Stimulated activated naive CD8-positive, alpha-beta T cell treated with anti-CD3 and anti-CD28 coated beads, Interleukin-15, Interleukin-2, amounts not matched to agents 100 ng/mL and 50 ng/mL, for 24 hours (primary cell): ENCODE measurements around the gene PRSS48.

Source experiments
- H3K27ac Mint-ChIP-seq: one replicate; pipeline ENCODE4 v1.8.0; 2021; ENCODE audit warnings: mild to moderate bottlenecking, mixed read lengths
- H3K27me3 Mint-ChIP-seq: one replicate; pipeline ENCODE4 v1.8.0; 2021; ENCODE audit warnings: mixed read lengths
- H3K36me3 Mint-ChIP-seq: one replicate; pipeline ENCODE4 v1.8.0; 2021; ENCODE audit warnings: low read depth, mixed read lengths
- H3K4me1 Mint-ChIP-seq: one replicate; pipeline ENCODE4 v1.8.0; 2021; ENCODE audit warnings: low read depth, mixed read lengths
- H3K4me3 Mint-ChIP-seq: one replicate; pipeline ENCODE4 v1.8.0; 2021; ENCODE audit warnings: mild to moderate bottlenecking, mixed read lengths
- H3K9me3 Mint-ChIP-seq: one replicate; pipeline ENCODE4 v1.8.0; 2021; ENCODE audit warnings: mixed read lengths

The PRSS48 gene

GRCh38 chr4:151291485-151291884, 14.5 kb downstream of the PRSS48 start:
- Mint-ChIP-seq H3K27ac (no peak overlapping the region), H3K9me3 (no peaks in the 10 kb centered on the region), H3K27me3 (no peaks in the 10 kb centered on the region), H3K36me3 (no peaks in the 10 kb centered on the region), H3K4me1 (no peaks in the 10 kb centered on the region), H3K4me3 (no peak overlapping the region)

GRCh38 chr4:151292038-151292437, 15.1 kb downstream of the PRSS48 start:
- no peaks in the 10 kb centered on the region for H3K4me1 Mint-ChIP-seq
- H3K9me3 Mint-ChIP-seq = no peaks in the 10 kb centered on the region
- H3K4me3 Mint-ChIP-seq = no peak overlapping the region
- no peaks in the 10 kb centered on the region for H3K27me3 Mint-ChIP-seq
- no peaks in the 10 kb centered on the region for H3K36me3 Mint-ChIP-seq
- H3K27ac Mint-ChIP-seq = no peak overlapping the region

- Mint-ChIP-seq H3K27ac (no peak overlapping the region), H3K9me3 (no peaks in the 10 kb centered on the region)
Observed at GRCh38 chr4:151294833-151295496, 18.0 kb downstream of the PRSS48 start.

GRCh38 chr4:151296227-151296626, 19.3 kb downstream of the PRSS48 start:
- H3K4me3 Mint-ChIP-seq = no peak overlapping the region
- H3K4me1 Mint-ChIP-seq = no peaks in the 10 kb centered on the region
- H3K9me3 Mint-ChIP-seq = no peaks in the 10 kb centered on the region
- no peaks in the 10 kb centered on the region for H3K36me3 Mint-ChIP-seq
- H3K27me3 Mint-ChIP-seq = peaks cover 8% of the 10 kb centered on the region
- H3K27ac Mint-ChIP-seq = no peak overlapping the region

More at GRCh38 chr4:151294833-151295496, 18.0 kb downstream of the PRSS48 start:
- H3K36me3 Mint-ChIP-seq = no peaks in the 10 kb centered on the region
- no peaks in the 10 kb centered on the region for H3K4me1 Mint-ChIP-seq
- H3K27me3 Mint-ChIP-seq = peaks cover 3% of the 10 kb centered on the region
- H3K4me3 Mint-ChIP-seq = no peak overlapping the region

- H3K9me3 Mint-ChIP-seq = no peaks in the 10 kb centered on the region
- peaks cover under 1% of the 10 kb centered on the region for H3K4me1 Mint-ChIP-seq
- peaks cover 8% of the 10 kb centered on the region for H3K27me3 Mint-ChIP-seq
- no peak overlapping the region for H3K27ac Mint-ChIP-seq
- no peak overlapping the region for H3K4me3 Mint-ChIP-seq
- H3K36me3 Mint-ChIP-seq = no peaks in the 10 kb centered on the region
Observed at GRCh38 chr4:151297170-151297569, 20.2 kb downstream of the PRSS48 start.

GRCh38 chr4:151302432-151302831, 25.5 kb downstream of the PRSS48 start:
- Mint-ChIP-seq H3K27me3 (peaks cover 8% of the 10 kb centered on the region), H3K4me1 (peaks cover 4% of the 10 kb centered on the region), H3K36me3 (no peaks in the 10 kb centered on the region), H3K4me3 (no peak overlapping the region), H3K9me3 (no peaks in the 10 kb centered on the region), H3K27ac (no peak overlapping the region)

GRCh38 chr4:151304226-151304625, 27.3 kb downstream of the PRSS48 start:
- H3K9me3 Mint-ChIP-seq = no peaks in the 10 kb centered on the region
- no peak overlapping the region for H3K27ac Mint-ChIP-seq
- peaks cover 4% of the 10 kb centered on the region for H3K4me1 Mint-ChIP-seq

GRCh38 chr4:151304755-151305154, 27.8 kb downstream of the PRSS48 start:
- peaks cover 4% of the 10 kb centered on the region for H3K4me1 Mint-ChIP-seq
- peaks cover 4% of the 10 kb centered on the region for H3K27me3 Mint-ChIP-seq
- no peak overlapping the region for H3K4me3 Mint-ChIP-seq
- no peaks in the 10 kb centered on the region for H3K36me3 Mint-ChIP-seq
- H3K27ac Mint-ChIP-seq = no peak overlapping the region
- no peaks in the 10 kb centered on the region for H3K9me3 Mint-ChIP-seq

More at GRCh38 chr4:151304226-151304625, 27.3 kb downstream of the PRSS48 start:
- H3K4me3 Mint-ChIP-seq = no peak overlapping the region
- no peaks in the 10 kb centered on the region for H3K36me3 Mint-ChIP-seq
- H3K27me3 Mint-ChIP-seq = peaks cover 4% of the 10 kb centered on the region

- Mint-ChIP-seq H3K4me1 (no peaks in the 10 kb centered on the region), H3K27ac (no peak overlapping the region), H3K4me3 (no peak overlapping the region), H3K27me3 (no peaks in the 10 kb centered on the region), H3K36me3 (no peaks in the 10 kb centered on the region), H3K9me3 (no peaks in the 10 kb centered on the region)
Observed at GRCh38 chr4:151310124-151310728, 33.3 kb downstream of the PRSS48 start.

- H3K27ac Mint-ChIP-seq = no peak overlapping the region
- H3K4me1 Mint-ChIP-seq = no peaks in the 10 kb centered on the region
- no peak overlapping the region for H3K4me3 Mint-ChIP-seq
- no peaks in the 10 kb centered on the region for H3K36me3 Mint-ChIP-seq
- peaks cover 9% of the 10 kb centered on the region for H3K27me3 Mint-ChIP-seq
- H3K9me3 Mint-ChIP-seq = no peaks in the 10 kb centered on the region
Observed at GRCh38 chr4:151313306-151314009, 36.5 kb downstream of the PRSS48 start.

- Mint-ChIP-seq H3K9me3 (no peaks in the 10 kb centered on the region), H3K27me3 (peaks cover 9% of the 10 kb centered on the region), H3K27ac (no peak overlapping the region), H3K4me1 (no peaks in the 10 kb centered on the region), H3K36me3 (no peaks in the 10 kb centered on the region), H3K4me3 (no peak overlapping the region)
Observed at GRCh38 chr4:151314010-151314355, 37.0 kb downstream of the PRSS48 start.

GRCh38 chr4:151314479-151314878, 37.5 kb downstream of the PRSS48 start:
- Mint-ChIP-seq H3K27me3 (peaks cover 10% of the 10 kb centered on the region), H3K9me3 (no peaks in the 10 kb centered on the region), H3K27ac (no peak overlapping the region), H3K36me3 (no peaks in the 10 kb centered on the region), H3K4me1 (no peaks in the 10 kb centered on the region), H3K4me3 (no peak overlapping the region)

GRCh38 chr4:151315212-151315886, 38.4 kb downstream of the PRSS48 start:
- Mint-ChIP-seq H3K36me3 (no peaks in the 10 kb centered on the region), H3K9me3 (no peaks in the 10 kb centered on the region), H3K27ac (no peak overlapping the region), H3K27me3 (peaks cover 16% of the 10 kb centered on the region), H3K4me1 (no peaks in the 10 kb centered on the region), H3K4me3 (no peak overlapping the region)

GRCh38 chr4:151316645-151317044, 39.7 kb downstream of the PRSS48 start:
- no peaks in the 10 kb centered on the region for H3K9me3 Mint-ChIP-seq
- H3K36me3 Mint-ChIP-seq = no peaks in the 10 kb centered on the region
- H3K27ac Mint-ChIP-seq = no peak overlapping the region
- H3K4me3 Mint-ChIP-seq = no peak overlapping the region
- no peaks in the 10 kb centered on the region for H3K4me1 Mint-ChIP-seq
- H3K27me3 Mint-ChIP-seq = peaks cover 24% of the 10 kb centered on the region
